GM21528 (cell line): Measurements from ENCODE around the gene EMID1.

Experiments used
- ATAC-seq: cut with Tn5 transposase; IDR thresholded peaks from one replicate; pipeline ENCODE4 v1.9.1; 2021; ENCODE audit warnings: mild to moderate bottlenecking, moderate library complexity; ENCODE audit not compliant: unreplicated experiment, low FRiP score

The EMID1 gene

GRCh38 chr22:29258407-29259252 lies 52.9 kb downstream of the EMID1 start:
- no peak for ATAC-seq

GRCh38 chr22:29259253-29259899 lies 53.7 kb downstream of the EMID1 start:
- ATAC-seq, result no peak

GRCh38 chr22:29260031-29260560 lies 54.4 kb downstream of the EMID1 start:
- no peak for ATAC-seq

GRCh38 chr22:29260601-29261315 lies 55.1 kb downstream of the EMID1 start:
- ATAC-seq, result no peak

- ATAC-seq, result no peak
Observed at GRCh38 chr22:29263791-29264276, 58.1 kb downstream of the EMID1 start.

- ATAC-seq, result no peak
Observed at GRCh38 chr22:29265305-29265704, 59.6 kb downstream of the EMID1 start.

GRCh38 chr22:29265929-29266328 lies 60.2 kb downstream of the EMID1 start:
- no peak for ATAC-seq

GRCh38 chr22:29266564-29267461 lies 61.1 kb downstream of the EMID1 start:
- ATAC-seq, result no peak

GRCh38 chr22:29267462-29267857 lies 61.8 kb downstream of the EMID1 start:
- ATAC-seq, result peak; percentile 27

- ATAC-seq, result peak; percentile 76
Observed at GRCh38 chr22:29267858-29268510, 62.3 kb downstream of the EMID1 start, which contains the start of the genes EWSR1 and RHBDD3. Gene EWSR1 (plus strand): TSS chr22:29268268. CDS start chr22:29268337, 69 bp downstream. Gene RHBDD3 (minus strand): TSS chr22:29267981. CDS start chr22:29265626, 2,355 bp downstream.

GRCh38 chr22:29268511-29269229 lies 63.0 kb downstream of the EMID1 start:
- ATAC-seq, result peak; percentile 24

GRCh38 chr22:29269230-29269604 lies 63.5 kb downstream of the EMID1 start:
- ATAC-seq, result no peak

- ATAC-seq, result no peak
Observed at GRCh38 chr22:29269731-29270474, 64.2 kb downstream of the EMID1 start.

- no peak for ATAC-seq
Observed at GRCh38 chr22:29270475-29271271, 65.0 kb downstream of the EMID1 start.

GRCh38 chr22:29272624-29273023 lies 66.9 kb downstream of the EMID1 start:
- no peak for ATAC-seq

GRCh38 chr22:29275167-29275566 lies 69.5 kb downstream of the EMID1 start:
- ATAC-seq, result no peak
